Natural killer cell (primary cell): ENCODE results near the gene ARHGAP26. TPM values are rescaled to one million over a fixed set of nuclear protein-coding genes. Genes with fewer than 3 reads are reported as not detected.
"Not testable (repeated sequence)": the region's sequence is repeated elsewhere in the genome, so short reads cannot be mapped to it uniquely, and the experiment has no call there.

Experiments
- ATAC-seq, 3 donors: fragments of 150-1000 bp in 2 of 3; fragments of 200-7000 bp in 1 of 3; cut with Tn5 transposase; 1 replicate in 1 of 3; 2 replicates in 2 of 3; pipeline ENCODE4 v1.10.0; 2021; ENCODE audit warnings: mild to moderate bottlenecking in 2 of 3, moderate library complexity in 2 of 3
- DNase-seq, 2 donors: peaks; one replicate each; pipeline versions ENCODE4 v3.0.0 to v3.0.0-alpha.2; 2013 to 2021; ENCODE audit warnings: mixed read lengths in 1 of 2
- H3K27ac ChIP-seq: one replicate; pipeline ENCODE4 v1.5.1; 2013; ENCODE audit warnings: mild to moderate bottlenecking, low read length
- H3K27me3 ChIP-seq: one replicate; pipeline ENCODE4 v1.6.1; 2013; ENCODE audit warnings: low read length; ENCODE audit not compliant: control insufficient read depth, insufficient read depth
- H3K36me3 ChIP-seq: one replicate; pipeline ENCODE4 v1.6.1; 2013; ENCODE audit warnings: low read length; ENCODE audit not compliant: control insufficient read depth, insufficient read depth
- H3K4me1 ChIP-seq: one replicate; pipeline ENCODE4 v1.6.1; 2013; ENCODE audit warnings: low read length; ENCODE audit not compliant: control insufficient read depth, insufficient read depth
- H3K4me3 ChIP-seq: one replicate; pipeline ENCODE4 v1.5.1; 2013; ENCODE audit warnings: low read length
- H3K9me3 ChIP-seq: one replicate; pipeline ENCODE4 v1.6.1; 2013; ENCODE audit warnings: low read length; ENCODE audit not compliant: control insufficient read depth, insufficient read depth
- H3K27ac Mint-ChIP-seq, 2 donors: one replicate each; pipeline ENCODE4 v1.8.0; 2022; ENCODE audit warnings: mild to moderate bottlenecking in 2 of 2, mixed read lengths in 2 of 2, moderate library complexity in 1 of 2
- H3K27me3 Mint-ChIP-seq, 2 donors: one replicate each; pipeline ENCODE4 v1.8.0; 2022; ENCODE audit warnings: low read depth in 2 of 2, mixed read lengths in 2 of 2
- H3K36me3 Mint-ChIP-seq: one replicate; pipeline ENCODE4 v1.8.0; 2022; ENCODE audit warnings: mixed read lengths
- H3K4me1 Mint-ChIP-seq, 2 donors: one replicate each; pipeline ENCODE4 v1.8.0; 2022; ENCODE audit warnings: mixed read lengths in 2 of 2
- H3K4me3 Mint-ChIP-seq: one replicate; pipeline ENCODE4 v1.8.0; 2022; ENCODE audit warnings: mild to moderate bottlenecking, moderate library complexity, mixed read lengths
- H3K9me3 Mint-ChIP-seq, 2 donors: one replicate each; pipeline ENCODE4 v1.8.0; 2022; ENCODE audit warnings: mixed read lengths in 2 of 2
- CTCF ChIP-seq: fragments of 200-600 bp; IDR thresholded peaks from one replicate; pipeline ENCODE4 v1.8.0; 2022; ENCODE audit warnings: antibody characterized with exemption
- WGBS: methylation state at CpG from one replicate; pipeline ENCODE4 v1.1.7; 2013; ENCODE audit warnings: missing lambda C conversion rate; ENCODE audit not compliant: insufficient coverage; 5-methylcytosine and 5-hydroxymethylcytosine counted together
- intact Hi-C: fragments of 100-400 bp; cut with micrococcal nuclease; formaldehyde crosslinking; loops from one replicate; pipeline ENCODE4 v1.14.2; 2022
- total RNA-seq, 4 donors: library from RNA; stranded (reverse); fragments of 120-200 nt in 1 of 4; gene quantifications; one replicate each; pipeline versions ENCODE4 v1.2.3 to v1.2.4, GENCODE V29; 2013 to 2022

Gene ARHGAP26
- total RNA-seq, 3 donors from 2014 or later (not counting 1 experiment from before 2014, with no cell fraction given): 153 to 159 (median 158) TPM

DNA sequence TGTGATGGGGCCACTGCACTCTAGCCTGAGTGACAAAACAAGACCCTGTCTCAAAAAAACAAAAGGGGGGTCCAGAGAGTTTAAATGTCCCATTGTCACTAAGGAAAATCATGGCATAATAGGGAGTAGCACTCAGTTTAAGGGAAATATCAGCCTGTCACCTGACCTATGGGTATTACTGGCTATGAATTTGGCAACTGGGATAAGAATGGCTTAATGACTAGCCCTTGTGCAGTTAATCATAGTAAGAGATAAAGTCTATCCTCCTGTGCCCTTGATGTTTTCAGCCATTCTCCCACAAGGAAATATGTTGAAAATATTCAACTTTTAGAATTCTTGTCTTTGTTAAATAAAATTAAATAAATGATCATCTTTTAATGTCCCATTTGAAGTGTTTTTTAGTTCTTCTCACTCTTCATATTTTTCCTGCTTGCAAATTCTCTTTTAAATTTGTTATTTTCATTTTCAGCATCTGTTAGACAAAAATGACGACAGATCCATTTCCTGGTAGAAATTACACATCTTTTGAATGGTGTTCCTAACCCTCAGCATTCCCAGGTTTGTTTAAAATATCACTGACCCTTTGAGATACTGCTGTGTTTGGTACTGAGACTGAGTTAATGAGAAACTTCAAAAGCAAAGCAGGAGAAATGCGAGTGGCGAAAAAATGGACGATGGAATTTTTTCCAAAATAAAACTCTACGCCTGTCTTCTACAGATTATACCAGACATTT is 191.4 kb downstream of the ARHGAP26 start:
- peaks cover 33% of the 10 kb centered on the region for H3K4me1 ChIP-seq
- ATAC-seq (no peak), DNase-seq (no peak)
- intact Hi-C loops: loop anchor here (2.0 kb wide), 1 partner anchor 15 kb away; no protein-coding TSS in a partner anchor
- no peaks in the 10 kb centered on the region for H3K27me3 ChIP-seq
- 63% methylated on average over 1 of the region's 5 CpGs for WGBS
- TF ChIP-seq CTCF: no peak
- Mint-ChIP-seq H3K36me3 (no peaks in the 10 kb centered on the region), H3K4me3 (no peak overlapping the region), H3K27me3 (no peaks in the 10 kb centered on the region), H3K4me1 (peaks cover 77 to 79% of the 10 kb centered on the region in 2 donors), H3K9me3 (no peaks in the 10 kb centered on the region), H3K27ac (peak overlapping the region in 1 of 2 donors; percentile 85)
- no peaks in the 10 kb centered on the region for H3K9me3 ChIP-seq
- no peak overlapping the region for H3K4me3 ChIP-seq
- H3K27ac ChIP-seq: no peak overlapping the region
- H3K36me3 ChIP-seq: no peaks in the 10 kb centered on the region

GRCh38 chr5:142962174-142962533 is 192.0 kb downstream of the ARHGAP26 start:
- H3K9me3 Mint-ChIP-seq: no peaks in the 10 kb centered on the region
- no peaks in the 10 kb centered on the region for H3K27me3 Mint-ChIP-seq

GRCh38 chr5:142965258-142966120 is 195.3 kb downstream of the ARHGAP26 start:
- H3K36me3 ChIP-seq, ATAC-seq, H3K9me3 Mint-ChIP-seq, H3K27me3 ChIP-seq, H3K4me3 Mint-ChIP-seq, intact Hi-C loops, DNase-seq, H3K36me3 Mint-ChIP-seq, H3K9me3 ChIP-seq, H3K27me3 Mint-ChIP-seq, H3K4me3 ChIP-seq: not testable (repeated sequence)
- Mint-ChIP-seq H3K4me1 (peaks cover 75 to 79% of the 10 kb centered on the region in 2 donors), H3K27ac (peak overlapping the region; percentile 85 to 89)
- Histone ChIP-seq H3K4me1 (peaks cover 31% of the 10 kb centered on the region), H3K27ac (peak overlapping the region; percentile 29)
- TF ChIP-seq CTCF: peak; percentile 55
- WGBS: 94% methylated on average over 6 of the region's 17 CpGs

More at GRCh38 chr5:142962174-142962533, 192.0 kb downstream of the ARHGAP26 start:
- no peak for TF ChIP-seq CTCF
- no peaks in the 10 kb centered on the region for H3K36me3 ChIP-seq
- Mint-ChIP-seq H3K36me3 (no peaks in the 10 kb centered on the region), H3K4me1 (peaks cover 77 to 79% of the 10 kb centered on the region in 2 donors), H3K4me3 (no peak overlapping the region), H3K27ac (peak overlapping the region; percentile 41 to 85)
- no peaks in the 10 kb centered on the region for H3K9me3 ChIP-seq
- ATAC-seq (no peak), DNase-seq (no peak)
- intact Hi-C loops: no loop called here
- H3K27ac ChIP-seq: no peak overlapping the region
- no peaks in the 10 kb centered on the region for H3K27me3 ChIP-seq
- no CpG with 5 or more reads among the region's 1 CpG for WGBS
- H3K4me1 ChIP-seq: peaks cover 34% of the 10 kb centered on the region
- H3K4me3 ChIP-seq: no peak overlapping the region
